Hematopoietic multipotent progenitor cell treated with erythropoietin and hydrocortisone succinate and interleukin-3 and kit ligand, for 4 days (in vitro differentiated cells): ENCODE measurements around the gene COL5A1.

Source experiments
- DNase-seq: peaks from one replicate; pipeline ENCODE4 v3.0.0-alpha.2; 2015

The COL5A1 gene

DNA sequence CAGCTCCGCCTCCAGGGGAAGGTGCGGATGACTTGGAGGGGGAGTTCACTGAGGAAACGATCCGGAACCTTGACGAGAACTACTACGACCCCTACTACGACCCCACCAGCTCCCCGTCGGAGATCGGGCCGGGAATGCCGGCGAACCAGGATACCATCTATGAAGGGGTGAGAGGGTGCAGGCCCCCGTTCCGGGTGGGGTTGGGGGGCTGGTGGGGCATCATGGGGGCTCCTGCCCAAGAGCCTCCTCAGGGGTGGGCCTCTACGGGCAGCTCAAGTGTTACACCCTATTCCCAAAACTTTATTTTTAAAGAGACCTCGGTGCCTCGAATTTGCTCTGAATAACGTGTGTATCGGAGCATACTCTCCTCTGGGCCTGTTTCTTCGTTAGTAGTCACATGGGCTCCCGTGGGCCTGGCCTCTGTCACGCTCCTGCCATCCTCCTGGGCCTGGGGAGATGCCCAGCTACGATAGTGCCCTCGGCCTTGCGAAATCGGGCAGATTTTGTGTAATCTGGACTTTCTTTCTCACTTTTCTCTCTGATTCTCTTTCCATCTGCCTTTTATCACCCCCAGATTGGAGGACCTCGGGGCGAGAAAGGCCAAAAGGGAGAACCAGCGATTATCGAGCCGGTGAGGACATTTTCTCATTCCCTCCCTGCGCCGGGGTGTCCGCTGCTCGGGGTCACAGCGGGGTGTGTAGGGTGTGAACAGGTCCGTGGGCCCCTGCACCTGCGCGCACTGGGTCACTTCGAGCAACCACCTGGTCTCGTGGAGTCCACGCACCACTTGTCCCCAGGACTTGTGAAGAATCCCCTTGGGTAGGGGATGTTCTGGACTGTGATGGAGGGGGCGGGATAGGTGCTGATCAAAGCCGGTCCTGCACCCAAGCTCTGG is 90.1 kb downstream of the COL5A1 start:
- no peak for DNase-seq

DNA sequence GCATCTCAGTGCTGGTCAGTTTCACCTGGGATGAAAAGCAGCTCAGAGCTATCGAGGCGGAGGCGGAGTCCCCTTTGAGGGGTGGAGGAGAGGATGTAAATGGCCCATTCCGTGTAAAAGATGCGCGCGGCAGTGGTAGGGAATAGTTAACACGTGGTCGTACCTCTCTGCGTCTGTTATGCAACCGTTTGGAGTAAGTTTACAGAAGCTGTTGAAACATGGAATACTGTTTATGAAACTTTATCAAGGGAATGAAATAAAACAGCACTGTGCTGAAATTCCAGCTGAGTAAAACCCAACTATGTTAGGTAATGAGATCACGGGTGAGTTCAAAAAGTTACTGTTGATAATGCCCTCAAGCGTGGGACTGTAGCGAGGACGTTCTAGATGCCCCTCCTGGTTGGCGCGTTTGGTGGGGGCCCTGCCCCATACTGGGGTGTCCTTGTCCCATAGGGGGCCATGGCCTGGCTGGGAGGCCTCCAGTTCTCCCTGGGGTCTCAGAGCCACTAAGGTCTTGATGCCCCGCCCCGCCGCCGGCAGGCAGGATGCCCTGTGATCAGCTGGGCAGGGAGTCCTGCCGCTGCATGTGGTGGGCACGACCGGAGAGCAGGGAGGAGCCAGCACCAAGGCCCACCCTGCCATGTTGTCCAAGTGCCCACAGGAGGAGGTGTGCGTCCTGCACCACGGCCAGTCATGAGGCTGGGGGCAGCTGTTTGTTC is 90.9 kb downstream of the COL5A1 start:
- DNase-seq: no peak

DNA sequence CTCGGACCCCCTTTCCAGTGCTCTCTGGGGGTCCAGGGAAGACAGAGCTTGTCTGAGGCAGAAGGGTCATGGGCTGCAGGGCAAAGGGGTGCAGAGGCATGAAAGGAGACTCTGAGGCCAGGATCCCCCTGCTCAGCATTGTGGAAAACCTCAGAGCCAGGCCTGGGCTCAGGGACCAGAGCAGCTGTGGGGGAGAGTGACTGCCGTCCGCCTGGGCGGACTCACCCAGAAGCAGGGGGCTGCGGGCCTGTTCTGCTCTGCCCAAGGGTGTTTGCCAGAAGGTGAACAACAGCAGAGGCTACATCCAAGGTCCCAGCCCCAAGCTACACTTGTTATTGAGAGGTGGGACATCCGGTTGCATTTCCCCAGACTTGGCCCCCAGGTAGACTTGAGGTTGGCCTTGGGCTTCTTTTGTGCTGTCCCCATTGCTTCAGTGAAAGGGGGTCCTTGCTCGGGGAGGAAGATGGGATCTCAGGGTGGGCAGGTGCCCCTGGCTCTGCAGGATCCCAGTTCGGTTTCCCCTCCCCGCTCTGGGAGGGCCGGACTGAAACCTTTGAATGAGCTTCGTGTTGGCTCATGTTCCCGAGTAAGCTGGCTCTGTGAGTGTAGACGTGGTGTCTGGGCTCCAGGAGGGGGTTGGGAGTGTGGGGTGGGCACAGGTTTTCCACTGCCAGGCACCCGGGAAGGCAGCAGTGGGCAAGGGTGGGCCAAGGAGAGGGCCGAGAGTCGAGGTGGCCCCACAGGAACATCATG is 92.1 kb downstream of the COL5A1 start:
- no peak for DNase-seq

DNA sequence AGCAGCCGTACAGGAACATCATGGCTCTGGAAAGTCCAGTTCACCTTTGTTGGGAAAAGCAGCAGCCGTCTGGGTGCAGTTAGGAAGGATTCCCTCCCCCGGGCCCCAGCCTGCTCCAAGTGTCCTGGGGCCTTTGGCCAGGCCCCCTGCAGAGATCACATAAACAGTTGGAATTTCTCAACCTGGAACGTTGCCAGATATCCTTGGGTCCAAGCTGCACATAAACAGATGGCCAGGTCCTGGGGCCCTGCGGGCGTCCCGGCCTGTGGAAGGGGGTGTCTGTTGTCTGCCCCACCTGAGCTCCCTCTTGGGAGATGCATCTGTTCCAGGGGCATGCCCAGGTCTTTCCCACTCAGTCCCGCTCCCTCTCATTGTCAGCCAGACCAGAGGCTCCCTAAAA is 92.7 kb downstream of the COL5A1 start:
- DNase-seq: no peak

DNA sequence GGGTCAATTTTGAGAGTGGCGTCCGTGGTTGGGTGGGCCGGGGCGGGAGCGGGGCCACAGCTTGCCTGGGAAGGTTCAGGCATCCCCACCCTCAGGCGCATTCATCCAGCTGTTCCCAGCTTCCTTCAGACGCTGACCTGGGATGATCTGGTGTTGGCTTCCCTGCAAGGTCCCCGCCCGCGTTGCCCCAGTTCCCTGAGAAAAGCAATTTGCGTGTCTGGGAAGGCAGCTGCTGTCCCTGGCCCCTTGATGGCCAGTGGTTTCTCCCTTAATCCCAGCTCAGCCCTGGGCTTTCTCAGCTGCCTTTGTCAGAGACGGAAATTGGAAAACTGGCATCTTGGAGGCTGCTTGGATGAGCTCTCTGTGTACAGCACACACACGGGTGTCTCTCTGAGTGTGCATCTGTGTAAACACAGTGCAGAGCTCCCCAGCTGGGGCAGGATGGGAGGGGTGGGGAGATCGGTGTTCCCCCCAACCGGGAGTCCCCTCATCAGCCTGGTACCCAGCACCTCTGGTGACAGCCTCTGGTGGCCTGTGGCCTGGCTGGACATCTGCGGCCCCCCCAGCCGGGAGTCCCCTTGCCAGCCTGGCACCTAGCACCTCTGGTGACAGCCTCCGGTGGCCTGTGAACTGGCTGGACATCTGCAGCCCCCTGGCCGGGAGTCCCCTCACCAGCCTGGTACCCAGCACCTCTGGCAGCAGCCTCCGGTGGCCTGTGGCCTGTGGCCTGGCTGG is 94.0 kb downstream of the COL5A1 start:
- DNase-seq: no peak

DNA sequence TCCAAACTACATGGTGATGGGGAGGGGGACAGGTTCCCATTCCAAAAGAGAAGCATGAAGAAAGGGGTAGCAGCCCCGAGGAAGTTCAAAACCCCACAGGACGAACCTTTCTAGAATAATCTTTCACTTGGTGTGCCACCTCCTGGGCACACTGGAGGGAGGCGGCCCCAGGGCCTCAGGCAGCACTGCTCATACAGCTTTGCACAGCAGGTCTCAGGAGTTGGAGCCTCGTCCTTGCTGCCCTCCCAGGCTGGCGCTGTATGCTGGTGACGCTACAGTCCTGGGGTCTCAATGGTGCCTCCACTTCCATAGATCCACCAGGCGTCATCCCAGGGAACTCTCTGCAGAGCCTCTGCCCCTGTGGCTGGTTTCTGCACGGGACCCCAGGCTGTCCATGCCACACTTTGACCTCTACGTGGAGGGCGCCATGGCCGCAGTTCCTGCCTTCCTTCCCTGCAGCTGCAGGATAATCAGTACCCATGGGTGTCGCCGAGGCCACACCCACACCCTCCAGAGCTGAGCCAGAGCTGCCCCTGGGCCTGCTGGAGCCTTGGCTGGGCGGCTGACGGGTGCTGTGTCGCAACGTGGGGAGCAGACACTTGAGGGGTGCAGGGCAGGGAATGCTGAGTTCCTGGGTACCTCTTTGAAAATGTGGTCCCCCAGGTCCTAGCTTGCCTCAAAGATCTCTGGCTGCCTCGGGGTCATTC is 95.3 kb downstream of the COL5A1 start:
- DNase-seq: peak; percentile 15

DNA sequence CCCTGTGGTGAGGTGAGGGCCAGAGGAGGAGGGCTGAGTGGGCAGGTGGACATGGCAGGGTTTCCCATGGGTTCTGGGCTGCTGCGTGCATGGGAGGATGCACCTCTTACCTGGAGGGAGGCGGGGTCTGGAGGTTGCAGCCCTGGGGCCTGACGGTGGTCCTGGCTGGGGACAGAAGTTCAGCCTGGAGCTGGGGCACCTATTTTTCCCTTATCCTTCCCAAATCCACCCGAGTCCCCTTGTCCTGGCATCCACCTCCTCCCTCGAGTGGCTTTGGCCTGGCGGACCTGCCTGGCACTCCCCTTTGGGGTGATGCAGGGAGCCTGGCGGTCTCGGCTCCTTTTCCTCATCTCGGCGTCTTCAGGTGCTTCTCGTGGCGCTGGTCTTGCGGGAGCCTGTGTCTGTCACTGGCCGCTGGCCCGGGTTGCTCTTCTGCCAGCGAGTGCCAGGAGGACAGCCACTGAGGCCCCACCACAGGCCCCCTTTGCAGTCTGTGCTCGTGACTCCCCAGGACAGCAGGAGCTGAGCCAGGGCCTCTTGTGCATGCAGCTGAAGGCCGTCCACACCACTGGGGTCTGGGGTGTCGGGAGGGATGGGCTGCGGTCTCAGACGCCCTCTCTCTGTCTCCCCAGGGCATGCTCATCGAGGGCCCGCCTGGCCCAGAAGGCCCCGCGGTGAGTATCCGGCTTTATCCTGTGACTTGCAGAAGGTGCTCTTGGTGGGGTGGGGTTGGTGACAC is 96.4 kb downstream of the COL5A1 start:
- DNase-seq: no peak

DNA sequence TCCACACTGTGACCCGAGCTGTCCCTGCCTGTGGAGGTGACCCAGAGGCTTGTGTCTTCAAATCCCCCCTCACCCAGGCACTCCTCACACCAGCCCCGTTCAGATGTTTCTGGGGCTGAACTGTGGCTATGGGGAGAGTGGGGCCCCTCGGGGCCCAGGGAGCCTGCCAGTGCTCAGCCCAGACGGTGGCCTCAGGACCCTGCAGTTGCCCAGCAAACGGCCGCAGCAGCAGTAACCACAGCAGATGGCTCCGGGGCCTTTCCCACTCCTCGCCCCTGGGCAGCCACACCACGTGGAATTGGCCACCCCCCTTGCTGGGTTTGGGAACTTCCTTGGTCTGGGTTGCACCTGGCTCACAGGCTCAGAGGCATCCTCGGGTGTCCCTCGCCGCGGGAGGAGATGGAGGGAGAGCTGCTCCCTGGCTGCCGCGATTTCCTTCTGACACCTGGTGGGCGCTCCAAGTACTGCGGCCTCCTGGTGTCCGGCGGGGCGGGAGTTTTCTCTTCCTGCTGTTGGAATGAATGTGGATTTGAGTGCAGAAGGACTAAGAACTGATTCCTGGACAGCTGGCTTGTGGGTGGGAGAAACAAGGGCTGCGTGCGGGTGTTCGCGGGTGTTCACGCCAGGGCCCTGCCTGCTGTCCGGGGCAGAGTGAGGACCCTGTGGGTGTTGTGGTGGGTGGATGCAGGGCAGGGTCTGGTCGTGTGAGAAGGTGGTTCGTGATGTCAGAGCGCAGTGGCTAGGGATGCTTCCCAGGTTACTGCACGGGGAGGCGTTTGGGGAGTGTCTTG is 97.5 kb downstream of the COL5A1 start:
- DNase-seq: peak; percentile 68

DNA sequence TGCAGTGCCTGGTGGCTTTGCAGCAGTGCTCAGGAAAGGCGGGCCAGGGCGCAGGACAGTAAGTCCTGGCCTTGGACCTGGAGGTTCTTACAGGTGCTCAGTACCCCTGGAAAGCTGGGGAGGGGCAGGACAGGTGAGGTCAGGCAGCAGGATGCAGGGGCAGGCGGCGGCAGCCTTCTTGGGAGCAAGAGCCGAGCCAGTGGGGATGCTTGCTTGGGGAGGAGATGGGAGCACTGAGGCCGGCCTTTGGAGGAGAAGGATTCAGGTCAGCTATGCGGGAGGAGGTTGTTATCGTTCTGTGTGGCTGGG is 98.0 kb downstream of the COL5A1 start:
- DNase-seq: no peak

DNA sequence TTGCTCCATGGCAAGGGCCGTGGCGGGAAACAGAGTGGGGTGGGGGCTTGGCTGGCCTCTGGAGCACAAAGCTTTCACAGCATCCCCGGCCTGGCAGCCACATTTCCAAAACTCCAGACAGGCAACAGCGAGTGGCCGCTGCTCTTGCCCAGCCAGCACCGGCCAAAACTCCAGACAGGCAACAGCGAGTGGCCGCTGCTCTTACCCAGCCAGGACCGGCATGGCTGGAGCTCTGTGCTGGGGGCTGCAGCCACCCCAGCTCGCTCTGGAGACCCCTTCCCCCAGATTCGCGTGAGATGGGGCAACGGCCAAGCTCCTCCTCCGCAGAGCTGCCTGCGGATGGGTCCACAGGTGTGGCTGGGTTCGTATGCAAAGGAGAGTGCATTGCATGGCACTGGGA is 98.5 kb downstream of the COL5A1 start:
- no peak for DNase-seq

DNA sequence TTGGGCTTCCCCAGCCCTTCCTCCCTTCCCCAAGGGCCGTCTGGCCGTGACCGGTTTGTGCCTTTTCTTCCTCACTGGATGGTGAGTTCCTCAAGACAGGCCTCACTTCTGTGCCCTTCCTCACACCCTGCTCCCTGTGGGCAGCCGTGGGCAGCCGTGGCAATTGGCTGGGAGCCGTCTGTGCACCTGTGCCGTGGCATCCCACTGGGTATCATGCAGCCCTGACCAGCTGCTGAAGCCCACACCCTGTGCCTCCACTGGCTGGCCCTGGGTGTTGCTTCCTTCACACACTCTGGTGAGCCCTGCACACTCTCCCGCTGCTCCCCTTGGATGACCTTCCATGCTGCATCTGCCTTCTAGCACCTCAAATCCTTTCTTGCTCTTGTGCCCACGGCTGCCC is 100.2 kb downstream of the COL5A1 start:
- no peak for DNase-seq

DNA sequence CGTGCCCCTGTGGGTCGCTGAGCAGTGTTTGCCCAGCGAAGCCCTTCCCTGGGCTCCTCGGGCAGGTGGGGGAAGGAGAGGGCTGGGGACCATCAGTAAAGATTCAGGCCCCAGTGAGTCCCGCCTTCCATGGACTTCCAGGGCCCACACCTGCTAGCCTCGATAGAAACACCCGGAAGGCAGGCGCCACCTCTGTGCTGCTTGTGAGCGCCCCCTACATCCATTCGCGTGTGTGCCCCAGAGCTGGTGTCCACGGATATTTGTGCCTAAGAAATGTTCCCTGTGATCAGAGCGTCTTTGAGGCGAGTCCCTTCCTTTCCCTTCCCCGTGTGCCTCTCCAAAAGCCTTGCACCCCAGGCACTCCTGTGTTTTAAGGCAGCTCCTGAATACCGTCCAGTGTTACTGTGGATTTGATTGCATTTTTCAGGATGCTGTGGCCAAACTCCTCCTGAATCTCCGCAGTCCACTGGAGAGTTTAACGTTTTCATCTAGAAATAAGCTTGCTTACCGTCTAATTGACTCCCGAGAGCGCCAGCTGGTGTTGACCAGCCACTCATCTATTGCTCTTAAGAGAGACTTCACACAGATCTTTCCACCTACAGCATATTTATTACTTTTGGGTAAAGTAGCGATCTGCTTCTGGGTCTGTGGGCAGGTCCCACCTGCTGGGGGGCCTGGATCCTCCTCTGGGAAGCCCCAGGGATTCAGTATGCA is 101.4 kb downstream of the COL5A1 start:
- no peak for DNase-seq

DNA sequence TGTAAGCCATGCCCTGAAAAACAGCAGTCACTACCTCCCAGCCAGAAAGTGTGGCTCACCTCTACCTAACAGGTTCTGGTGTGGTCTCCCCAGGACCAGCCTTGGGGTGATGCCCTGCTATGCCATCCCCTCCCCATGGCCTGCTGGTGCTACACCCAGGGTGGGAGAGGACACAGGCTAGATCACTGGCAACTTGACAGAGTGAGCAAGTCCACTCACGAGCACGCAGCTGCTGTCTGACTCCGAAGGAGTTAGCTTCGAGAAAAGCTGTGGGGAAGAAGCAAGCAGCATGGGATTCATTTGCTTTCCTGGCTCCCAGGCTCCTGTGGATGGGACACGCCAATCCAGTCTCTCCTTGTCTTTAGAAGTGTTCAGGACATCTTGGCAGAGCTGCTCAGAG is 102.2 kb downstream of the COL5A1 start:
- DNase-seq: no peak

DNA sequence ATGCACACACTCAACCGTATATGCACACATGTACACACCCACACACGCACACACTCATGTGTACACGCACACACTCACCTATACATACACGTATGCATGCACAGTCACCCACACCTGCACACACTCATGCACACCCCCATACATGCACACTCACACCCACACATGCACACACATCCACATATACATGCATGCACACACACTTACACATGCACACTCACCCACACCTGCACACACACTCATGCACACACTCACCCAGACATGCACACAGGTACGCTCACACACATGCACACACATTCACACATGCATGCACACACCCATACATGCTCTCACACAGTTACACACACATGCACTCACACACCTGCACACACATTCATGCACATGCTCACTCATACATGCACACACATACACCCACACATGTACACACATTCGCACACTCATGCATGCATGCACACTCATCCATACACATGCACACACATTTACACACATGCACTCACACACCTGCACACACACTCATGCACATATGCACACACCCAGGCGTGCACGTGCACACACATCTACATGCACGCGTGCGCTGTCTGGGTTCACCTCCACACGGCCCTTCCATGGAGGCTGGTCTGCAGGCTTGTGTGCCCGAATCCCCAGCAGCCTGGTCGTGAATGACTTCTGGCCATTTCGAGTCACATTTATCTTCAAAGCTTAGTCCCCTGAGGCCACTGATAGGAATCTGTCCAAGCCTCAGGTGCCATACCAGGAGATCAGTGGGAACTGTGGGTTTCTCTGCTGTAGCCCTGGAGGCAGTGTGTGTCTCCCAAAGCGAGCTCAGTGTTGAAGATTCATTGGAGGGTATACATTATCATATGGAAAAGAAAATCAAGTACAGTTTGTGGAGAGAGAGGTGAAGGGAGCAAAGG is 103.0 kb downstream of the COL5A1 start:
- no peak for DNase-seq

DNA sequence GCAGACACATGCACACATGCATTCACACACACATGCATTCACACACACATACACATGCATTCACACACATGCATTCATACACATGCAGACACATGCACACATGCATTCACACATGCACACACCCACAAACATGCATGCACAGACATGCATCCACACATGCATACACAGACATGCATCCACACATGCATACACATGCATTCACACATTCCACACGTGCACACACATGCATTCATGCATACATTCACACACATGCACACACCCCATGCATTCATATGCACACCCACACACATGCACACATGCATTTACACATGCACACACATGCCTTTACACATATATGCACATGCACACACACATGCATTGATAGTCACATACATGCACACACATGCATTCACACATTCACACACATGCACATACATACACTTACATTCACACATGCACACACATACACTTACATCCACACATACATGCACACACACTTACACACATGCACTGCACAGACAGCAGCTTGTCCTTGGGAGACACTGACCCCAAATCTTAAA is 106.4 kb downstream of the COL5A1 start:
- no peak for DNase-seq

DNA sequence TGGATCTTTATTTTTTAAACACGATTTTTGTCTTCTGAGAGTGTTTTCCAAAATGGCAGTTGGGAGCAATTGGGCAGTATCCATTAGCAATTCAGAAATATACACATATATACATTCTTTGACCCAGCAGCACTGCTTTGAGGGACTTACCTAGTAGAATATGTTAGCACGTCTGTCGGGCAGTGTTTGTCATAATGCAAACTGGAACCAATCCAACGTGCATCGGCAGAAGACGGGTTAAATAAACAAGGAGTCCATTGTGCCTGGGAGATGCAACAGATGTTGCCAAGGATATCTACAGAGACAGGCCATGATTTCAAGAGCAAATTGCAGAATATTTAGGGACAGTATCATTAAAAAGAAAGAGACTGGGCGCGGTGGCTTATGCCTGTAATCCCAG is 107.0 kb downstream of the COL5A1 start:
- DNase-seq: no peak

DNA sequence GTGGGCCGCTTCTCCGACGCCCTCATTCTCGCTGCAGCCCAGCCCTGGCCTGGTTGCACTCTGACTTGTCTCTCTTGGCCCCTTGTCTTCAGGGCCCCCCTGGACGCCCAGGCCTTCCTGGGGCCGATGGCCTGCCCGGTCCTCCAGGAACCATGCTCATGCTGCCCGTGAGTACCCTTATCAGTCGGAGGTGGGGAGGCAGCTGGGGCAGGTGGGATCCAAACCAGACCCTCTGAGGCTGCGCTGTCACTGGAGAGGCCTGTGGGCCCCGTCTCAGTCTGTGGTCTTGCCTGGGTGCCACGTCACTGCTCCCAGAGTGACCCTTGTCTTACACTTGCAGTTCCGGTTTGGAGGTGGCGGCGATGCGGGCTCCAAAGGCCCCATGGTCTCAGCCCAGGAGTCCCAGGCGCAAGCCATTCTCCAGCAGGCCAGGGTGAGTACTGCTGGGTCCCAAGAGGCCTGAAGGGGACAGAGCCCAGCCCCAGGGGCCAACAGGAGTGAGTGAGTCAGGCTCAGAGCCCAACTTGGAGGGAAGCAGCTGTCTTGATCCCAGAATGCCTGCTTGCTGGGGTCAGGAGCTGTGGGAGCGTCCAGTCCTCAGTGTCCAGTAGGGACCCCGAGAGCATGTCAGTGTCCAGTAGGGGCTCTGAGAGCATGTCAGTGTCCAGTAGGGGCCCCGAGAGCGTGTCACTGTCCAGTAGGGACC is 109.0 kb downstream of the COL5A1 start:
- DNase-seq: no peak

DNA sequence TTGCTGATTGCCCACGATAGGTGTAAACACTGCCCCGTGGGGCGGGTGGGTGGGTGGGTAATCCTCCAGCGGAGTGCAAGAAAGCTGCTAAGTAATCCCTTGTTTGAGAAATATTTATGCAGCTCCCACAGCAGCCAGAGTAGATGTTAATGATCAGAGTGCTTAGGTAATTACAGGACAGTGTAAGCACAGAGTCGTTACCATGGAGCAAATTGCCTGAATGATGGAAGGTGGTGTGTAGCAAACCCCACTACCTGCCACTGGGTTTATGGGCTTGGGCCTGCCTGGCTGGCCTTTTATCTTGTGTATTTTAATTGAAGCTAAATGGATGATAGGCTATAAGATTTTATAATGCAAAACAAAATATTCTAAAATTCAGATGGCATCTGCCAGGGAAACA is 110.0 kb downstream of the COL5A1 start:
- DNase-seq: no peak
